GM19023 (cell line): Measurements from ENCODE around the gene VAV1.

Experiments
- ATAC-seq: cut with Tn5 transposase; IDR thresholded peaks from one replicate; pipeline ENCODE4 v1.9.1; 2021; ENCODE audit warnings: mild to moderate bottlenecking, moderate library complexity; ENCODE audit not compliant: unreplicated experiment

VAV1 gene, protein sequence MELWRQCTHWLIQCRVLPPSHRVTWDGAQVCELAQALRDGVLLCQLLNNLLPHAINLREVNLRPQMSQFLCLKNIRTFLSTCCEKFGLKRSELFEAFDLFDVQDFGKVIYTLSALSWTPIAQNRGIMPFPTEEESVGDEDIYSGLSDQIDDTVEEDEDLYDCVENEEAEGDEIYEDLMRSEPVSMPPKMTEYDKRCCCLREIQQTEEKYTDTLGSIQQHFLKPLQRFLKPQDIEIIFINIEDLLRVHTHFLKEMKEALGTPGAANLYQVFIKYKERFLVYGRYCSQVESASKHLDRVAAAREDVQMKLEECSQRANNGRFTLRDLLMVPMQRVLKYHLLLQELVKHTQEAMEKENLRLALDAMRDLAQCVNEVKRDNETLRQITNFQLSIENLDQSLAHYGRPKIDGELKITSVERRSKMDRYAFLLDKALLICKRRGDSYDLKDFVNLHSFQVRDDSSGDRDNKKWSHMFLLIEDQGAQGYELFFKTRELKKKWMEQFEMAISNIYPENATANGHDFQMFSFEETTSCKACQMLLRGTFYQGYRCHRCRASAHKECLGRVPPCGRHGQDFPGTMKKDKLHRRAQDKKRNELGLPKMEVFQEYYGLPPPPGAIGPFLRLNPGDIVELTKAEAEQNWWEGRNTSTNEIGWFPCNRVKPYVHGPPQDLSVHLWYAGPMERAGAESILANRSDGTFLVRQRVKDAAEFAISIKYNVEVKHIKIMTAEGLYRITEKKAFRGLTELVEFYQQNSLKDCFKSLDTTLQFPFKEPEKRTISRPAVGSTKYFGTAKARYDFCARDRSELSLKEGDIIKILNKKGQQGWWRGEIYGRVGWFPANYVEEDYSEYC

DNA sequence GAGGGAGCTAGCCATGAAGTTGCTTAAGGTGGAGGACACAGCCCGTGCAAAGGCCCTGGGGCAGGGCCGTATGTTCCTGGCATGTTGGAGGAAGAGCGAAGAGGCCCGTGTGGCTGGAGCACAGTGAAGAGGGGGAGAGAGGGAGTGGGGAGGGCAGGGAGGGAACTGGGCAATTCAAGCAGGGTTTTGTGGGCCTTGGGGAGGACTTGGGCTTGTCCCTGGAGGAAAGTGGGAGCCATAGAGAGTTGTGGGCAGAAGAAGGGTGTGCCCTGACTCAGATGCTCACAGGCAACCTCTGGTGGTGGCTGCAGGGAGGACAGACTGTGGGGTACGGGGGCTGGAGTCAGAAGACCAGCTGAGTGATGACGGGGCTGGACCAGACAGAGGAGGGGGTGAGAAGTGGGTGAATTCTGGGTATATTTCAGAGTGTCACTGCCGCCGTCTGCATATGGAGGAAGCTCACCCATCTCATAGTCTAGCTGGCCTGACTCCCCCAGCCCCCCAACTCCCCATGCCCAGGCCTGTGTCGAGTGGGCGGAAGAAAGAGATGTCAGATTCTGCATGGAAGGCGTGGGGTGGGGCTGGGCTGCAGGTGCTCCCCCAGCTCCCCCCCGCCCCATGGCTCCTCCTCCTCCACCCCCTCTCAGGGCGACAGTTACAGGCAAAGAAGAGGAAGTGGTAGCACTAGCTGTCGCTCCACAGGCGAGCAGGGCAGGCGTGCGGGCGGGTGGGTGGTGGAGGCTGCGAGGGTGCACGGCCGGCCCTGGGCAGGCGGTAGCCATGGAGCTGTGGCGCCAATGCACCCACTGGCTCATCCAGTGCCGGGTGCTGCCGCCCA is at the start of gene VAV1:
VAV1 (plus strand) TSS at position 681 of the 838 bp plus-strand sequence; CDS start at position 781, 100 bp downstream.
- ATAC-seq = no peak

DNA sequence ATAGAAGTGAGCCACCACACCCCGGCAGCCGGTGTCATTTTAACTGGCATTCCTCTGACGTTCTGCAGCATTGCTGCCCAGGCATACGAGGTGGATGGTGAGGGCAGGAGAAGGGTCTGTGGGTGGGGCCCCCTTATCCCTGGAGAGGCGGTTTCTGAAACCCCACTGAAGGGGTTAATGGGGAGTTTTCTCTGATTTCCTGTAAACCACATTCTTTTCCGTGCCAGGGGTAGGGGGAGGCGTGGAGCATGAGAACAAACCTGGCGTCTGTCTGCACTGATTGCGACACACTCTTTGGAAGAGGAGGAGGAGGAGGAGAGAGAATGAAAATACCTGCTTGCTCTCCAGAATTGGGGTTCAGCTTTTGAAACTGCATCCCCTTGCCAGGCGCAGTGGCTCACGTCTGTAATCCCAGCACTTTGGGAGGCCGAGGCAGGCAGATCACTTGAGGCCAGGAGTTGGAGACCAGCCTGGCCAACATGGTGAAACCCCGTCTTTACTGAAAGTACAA is 49.3 kb upstream of the VAV1 start:
- ATAC-seq = no peak

DNA sequence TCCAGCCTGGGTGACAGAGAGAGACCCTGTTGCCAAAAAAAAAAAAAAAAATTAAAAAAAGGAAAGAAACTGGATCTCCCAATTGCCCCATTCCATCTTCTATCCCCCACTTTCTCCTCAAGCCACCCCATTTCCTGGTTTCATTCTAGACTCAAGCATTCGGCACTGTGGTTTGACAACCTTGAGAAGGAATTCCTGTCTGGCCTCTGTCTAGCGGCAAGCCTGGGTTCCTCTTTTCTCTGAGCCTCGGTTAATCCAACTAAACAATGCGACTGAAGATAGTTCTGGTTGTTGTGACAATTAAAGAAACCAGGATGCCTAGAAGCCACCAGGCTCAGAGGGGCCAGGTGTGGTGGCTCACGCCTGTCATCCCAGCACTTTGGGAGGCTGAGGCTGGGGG is 48.8 kb upstream of the VAV1 start:
- ATAC-seq = no peak

DNA sequence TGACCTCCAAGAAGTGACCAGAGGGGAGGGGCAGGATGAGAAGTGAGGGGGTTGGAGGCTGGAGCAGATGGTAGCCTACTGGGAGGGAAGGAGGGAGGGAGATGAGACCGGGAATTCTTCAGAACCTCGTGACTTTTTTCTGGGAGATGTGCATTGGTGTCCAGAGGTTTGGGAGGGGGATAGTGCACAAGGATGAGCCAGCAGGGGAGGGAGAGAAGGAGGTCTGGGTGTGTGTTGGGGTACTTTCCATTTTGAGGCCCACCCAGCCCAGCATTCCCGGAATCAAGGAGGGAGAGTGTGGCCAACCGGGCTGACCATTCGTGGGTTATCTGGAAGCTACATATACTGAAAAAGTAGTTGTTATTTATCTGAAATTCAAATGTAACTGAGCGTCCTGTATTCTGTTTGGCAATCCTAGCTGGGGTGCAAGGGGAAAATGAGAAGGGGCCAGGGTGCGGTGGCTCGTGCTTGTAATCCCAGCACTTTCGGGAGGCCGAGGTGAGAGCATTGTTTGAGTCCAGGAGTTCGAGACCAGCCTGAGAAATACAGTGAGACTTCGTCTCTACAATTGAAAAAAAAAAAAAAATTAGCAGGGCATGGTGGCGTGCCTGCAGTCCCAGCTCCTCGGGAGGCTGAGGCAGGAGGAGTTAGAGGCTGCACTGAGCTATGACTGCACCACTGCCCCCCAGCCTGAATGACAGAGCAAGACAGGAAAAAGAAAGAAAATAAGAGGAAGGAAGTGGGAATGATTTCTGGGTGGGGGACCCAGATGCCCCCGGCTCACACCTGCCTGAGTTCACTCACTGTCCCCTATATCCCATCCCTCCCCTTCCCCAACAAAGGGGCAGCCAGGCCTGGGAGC is 47.6 kb upstream of the VAV1 start:
- ATAC-seq = no peak

DNA sequence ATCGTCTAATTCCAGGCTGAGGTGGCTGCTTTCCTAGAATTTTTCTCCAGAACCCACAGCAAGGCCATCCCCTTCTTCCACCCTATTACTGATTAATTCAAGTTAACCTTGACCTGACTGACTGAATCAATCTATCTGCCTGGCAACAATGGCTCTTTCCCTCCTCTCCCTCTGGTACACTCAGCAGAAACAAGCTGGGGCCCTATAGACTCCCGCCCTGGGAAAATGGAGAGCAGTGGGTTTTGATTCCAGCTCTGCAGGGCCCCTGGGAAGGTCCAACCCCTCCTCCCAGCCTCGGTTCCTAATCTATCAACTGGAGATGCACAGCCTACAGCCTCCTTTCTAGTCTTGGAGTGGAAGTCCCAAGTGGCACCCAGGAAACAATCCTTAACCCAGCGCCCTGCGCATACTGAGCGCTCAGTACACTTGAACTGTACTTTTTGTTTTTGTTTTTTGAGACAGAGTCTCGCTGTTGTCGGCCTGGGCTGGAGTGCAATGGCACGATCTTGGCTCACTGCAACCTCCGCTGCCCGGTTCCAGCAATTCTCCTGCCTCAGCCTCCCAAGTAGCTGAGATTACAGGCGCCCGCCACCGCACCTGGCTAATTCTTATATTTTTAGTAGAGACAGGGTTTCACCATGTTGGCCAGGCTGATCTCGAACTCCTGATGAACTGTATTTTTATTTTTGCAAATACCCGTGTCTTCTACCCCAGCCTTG is 46.8 kb upstream of the VAV1 start:
- ATAC-seq = no peak

DNA sequence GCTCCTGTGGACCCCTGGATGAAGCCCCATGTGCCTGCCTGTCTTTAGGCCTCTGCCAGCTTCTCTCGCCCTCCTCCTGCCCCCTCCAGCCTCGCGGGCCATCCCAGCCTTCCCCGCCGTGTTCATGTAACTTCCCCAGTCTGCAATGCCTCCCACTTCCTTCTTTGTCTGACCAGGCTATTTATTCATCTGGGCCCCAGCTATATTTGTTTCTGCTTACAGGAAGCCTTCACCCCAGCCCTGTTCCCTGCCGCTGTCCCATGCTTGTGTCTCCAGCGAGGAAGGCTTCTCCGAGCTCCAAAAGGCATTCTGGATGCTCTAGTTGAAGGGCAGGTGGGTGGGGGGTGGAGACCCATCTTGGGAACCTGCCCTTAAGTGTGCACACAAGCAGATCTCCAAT is 44.2 kb upstream of the VAV1 start:
- no peak for ATAC-seq

DNA sequence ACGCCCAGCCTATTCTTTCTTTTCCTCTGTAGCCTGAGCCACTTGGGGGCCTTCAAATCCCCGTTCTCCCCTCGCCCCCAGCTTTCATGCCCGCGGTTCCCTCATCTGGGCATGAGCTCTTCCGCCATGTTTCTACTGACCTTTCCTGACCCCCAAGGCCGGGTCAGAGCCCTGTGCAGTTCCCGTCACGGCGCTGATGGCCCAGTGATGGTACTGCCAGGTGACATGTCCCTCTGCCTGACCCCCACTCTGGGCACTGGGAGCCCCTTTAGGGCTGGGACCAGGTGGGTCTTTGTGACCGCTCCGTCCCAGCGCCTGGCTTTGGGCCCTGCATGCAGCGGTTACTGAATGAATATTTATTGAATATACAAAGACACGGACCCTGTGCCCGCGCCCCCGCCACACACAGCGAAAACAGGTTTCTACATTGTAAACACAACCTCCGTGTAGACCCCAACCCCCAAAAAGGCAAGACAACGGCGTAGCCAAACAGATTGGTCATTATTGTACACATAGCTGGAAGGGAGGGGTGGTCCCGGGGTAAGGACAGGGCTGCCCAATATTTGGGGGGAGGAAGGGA is 42.8 kb upstream of the VAV1 start:
- ATAC-seq = no peak

DNA sequence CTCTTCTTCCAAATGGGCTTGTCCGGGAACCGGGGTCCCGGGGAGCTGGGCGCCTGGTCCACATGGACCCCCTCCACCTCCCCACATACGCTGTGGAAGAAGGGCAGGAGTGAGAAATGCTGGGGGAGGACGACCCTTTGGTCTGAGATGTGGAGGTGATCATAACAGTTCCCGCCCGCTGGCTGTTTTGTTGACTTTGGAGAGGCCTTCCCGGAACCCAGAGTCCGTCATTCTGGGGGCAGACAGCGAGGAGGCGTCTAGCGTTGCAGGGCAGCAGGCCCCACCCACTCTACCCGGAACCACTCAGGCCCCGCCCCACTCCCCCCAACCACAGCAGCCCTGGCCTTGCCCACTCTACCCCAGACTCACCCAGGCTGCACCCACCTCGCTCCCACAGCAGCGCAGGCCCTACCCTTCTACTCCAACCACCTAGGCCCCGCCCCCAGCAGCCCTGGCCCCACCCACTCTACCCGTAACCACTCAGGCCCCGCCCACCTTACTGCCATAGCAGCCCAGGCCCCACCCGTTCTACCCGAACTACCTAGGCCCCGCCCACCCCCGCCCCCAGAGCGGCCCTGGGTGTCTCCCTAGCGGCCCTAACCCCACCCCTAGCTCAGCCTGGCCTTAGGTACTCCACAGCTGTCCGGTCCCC is 42.2 kb upstream of the VAV1 start:
- ATAC-seq = no peak

DNA sequence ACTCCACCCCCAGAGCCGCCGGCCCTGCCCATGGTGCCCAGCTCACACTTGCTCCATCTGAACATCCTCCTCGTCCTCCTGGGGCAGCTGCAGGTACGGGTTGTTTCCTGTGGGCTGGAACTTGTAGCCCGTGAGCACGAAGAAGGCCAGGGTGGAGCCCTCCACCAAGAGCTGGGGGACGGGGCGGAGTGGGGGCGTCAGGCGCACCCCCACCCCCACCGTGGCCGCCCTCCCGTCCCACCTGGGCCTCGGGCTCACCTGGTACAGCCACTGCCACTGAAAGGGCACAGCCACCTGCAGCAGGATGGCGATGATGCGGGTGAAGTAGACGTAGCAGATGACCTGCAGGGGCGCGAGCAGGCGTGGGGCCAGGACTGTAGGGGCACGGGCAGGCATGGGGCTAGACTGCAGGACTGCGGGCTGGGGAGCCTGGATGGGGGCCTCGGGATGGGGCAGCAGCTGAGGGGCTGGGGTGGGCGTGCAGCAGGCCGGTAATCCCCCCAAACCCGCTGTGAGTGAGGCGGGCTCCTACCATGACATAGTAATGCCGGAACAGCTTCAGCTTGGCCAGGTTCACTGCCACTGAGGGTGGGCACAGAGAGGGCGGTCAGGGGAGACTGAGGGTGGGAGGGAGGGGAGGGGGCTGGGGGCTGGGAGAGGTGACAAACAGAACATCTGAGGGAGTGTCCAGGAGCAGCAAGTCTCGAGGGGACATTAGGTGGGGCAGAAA is 41.4 kb upstream of the VAV1 start:
- ATAC-seq = no peak

DNA sequence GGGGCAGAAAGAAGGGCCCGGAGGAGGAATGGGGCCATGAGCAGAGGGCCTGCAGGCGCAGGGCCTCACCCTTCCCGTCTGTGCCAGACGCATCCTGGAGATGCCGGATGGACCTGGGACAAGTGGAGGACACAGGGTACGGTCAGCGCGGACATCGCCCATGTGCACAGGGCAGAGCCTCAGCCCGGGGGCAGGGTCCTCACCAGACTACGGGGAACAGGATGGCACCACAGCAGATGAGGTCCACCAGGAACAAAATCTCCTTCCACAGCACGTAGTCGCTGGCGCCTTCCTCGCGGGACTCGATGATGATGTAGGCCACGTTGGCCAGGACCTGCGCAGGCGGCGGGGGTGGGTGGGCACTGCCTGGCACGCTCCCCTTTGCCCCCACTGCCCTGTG is 40.7 kb upstream of the VAV1 start:
- ATAC-seq = no peak

DNA sequence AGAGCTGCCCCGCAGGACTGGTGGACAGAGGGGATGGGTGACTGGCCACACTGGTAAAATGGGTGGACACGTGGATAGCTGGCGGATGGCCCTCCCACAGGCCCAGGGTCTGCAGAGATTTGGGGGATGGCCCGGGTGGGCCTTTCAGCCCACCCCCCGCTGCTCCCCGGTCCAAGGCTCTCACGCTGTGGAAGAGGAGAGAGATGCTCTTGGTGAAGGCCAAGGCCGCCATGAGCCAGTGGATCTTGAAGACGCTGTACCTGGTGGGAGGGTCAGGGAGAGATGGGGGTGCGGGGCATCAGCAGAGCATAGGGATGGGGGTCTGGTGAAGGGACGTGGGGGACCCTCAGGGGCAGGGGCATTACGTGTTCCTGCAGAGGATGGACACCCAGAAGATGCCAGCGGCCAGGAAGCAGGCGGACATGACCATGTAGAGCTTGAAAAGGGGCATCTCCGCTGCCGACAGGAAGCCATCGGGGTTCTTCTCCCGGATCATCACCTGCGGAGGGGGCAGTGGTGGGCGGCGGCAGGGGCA is 39.6 kb upstream of the VAV1 start:
- ATAC-seq = no peak

DNA sequence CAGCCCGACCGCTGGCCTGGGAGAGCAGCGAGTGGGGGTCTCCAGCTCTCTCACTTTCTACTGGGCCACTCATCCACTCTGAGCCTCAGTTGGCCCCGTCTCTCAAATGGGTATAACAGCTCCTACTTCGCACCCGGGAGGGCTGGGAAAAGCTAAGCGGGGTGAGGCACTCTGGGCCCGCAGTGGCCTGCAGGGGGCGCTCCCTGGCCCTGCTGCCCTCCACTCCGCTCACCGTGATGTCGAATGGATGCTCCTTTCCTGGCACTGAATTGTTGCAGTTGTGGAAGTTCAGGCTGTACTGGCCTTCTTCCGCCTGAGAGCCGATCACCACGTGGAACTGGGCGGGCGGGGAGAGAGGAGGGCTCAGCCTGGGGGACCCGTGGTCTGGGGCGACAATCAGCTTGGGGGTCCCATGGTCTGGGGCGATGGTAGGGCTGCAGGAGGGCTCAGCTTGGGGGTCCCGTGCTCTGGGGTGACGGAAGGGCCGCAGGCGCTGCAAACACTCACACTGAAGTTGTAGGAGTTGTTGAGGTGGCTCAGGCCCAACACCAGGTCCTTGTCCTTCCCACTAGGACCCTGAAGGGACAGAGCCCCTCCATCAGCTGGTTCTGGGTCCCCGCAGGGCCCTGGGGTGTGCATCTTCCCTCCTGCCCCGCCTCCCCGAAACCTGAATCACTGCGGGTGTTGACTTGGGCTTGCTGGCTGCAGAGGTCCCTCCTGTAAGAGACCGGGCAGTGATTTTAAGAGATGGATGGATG is 39.0 kb upstream of the VAV1 start:
- ATAC-seq = no peak

DNA sequence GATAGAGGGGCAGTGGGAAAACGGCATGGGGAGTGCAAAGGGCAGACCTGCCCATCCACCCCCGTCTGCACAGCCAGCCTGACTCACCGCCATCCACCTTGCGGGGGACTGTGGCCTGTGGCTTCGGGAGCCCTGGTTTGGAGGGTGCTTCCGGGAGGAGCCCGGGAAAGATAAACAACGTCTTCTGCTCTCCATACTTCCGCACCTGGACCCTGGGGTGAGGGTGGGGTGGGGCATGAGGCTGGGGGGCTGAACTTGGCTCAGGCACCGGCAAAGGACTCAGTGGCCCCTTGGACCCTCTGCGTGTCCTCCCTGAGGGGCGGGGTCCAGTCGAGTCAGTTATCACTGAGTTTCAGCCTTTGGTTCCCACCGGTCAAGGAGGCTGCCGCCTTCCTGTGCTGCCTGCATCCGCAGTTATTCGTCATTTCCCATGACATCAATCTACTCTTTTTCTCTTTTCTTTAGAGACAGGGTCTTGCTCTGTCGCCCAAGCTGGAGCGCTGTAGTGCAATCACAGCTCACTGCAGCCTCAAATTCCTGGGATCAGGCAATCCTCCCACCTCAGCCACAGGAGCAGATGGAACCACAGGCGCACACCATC is 38.3 kb upstream of the VAV1 start:
- ATAC-seq = no peak

DNA sequence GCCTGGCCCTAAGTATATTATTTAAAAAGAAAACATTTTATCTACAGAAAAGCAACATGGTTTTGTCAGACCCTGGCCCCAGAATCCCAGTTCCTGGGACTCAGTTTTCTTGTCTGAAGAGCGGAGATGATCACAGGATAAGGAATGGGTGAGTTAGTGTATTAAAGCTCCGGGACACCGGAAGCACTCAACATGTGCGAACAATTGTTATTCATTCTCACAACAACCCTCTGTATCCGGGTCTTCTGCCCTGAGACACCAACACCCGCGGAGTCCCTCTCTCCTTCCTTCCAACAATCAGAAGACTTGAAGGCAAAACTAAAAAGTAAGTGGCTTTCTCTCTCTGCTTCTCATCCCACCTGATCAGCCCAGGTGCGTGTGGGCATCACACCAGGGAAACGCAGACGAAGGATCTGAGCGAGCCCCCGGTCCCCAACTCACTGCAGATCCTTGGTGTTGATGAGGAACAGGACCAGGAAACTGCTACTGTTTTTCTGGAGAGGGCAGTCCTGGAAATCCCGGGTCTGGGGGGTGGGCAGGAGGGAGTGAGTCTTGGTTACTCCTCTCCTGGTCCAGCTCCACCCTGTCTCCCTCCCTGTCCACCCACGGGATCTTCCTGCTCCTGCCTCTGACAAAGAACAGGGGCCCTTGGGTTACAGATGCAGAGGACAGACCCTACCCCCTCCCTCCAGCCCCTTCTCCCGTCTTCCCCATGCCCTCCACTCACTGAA is 37.2 kb upstream of the VAV1 start:
- ATAC-seq = no peak

DNA sequence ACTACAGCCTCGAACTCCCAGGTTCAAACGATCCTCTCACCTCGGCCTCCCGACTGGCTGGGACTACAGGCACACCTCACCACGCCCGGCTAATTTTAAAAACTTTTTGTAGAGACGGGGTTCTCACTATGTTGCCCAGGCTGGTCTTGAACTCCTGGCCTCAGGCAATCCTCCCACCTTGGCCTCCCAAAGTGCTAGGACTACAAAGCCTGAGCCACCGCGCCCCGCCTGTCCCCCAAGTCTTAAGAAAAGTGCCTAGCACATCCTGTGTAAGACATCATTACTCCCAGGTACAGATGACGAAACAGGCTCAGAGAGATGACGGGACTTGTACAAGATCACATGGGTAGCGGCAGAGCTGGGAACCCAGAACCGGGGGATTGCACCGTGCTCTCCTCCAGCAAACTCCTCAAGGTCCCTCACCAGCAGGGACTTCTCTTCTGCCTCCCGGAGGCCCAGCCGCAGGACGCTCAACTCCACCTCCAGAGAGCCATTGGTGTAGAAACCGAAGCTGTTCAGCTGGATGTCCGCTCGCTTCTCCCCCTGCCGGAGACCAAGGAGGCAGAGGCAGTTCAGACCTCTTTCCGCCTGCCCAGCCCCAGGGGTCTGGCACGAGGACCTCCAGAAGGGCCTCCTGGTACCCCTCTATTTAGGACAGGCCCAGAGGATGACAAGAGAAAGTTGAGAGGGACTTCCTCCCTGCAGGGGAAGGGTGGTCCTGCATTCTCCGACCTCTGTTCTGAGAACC is 36.2 kb upstream of the VAV1 start:
- ATAC-seq = no peak
